Neural progenitor cell (in vitro differentiated cells): ENCODE data around the gene TAF10. TPM values are rescaled to one million over a fixed set of nuclear protein-coding genes. Genes with fewer than 3 reads are reported as not detected.

ENCODE experiments used
- DNase-seq: peaks from one replicate; pipeline ENCODE4 v3.0.0-alpha.2; 2016; ENCODE audit warnings: low spot score
- H2AFZ ChIP-seq: fragments of 200-600 bp; sonication (generic); replicated peaks from 2 replicates; pipeline ENCODE4 v1.6.1; 2016; ENCODE audit warnings: antibody characterized with exemption
- H3F3A ChIP-seq: fragments of 200-600 bp; sonication (generic); 2 replicates; pipeline ENCODE4 v1.6.1; 2016; ENCODE audit warnings: antibody characterized with exemption, low read depth
- H3K27ac ChIP-seq: fragments of 200-600 bp; sonication (generic); 2 replicates; pipeline ENCODE4 v1.5.1; 2016; ENCODE audit warnings: mild to moderate bottlenecking
- H3K27me3 ChIP-seq: fragments of 200-600 bp; sonication (generic); 2 replicates; pipeline ENCODE4 v1.6.1; 2016; ENCODE audit warnings: mild to moderate bottlenecking, moderate library complexity
- H3K36me3 ChIP-seq: fragments of 200-600 bp; sonication (generic); 2 replicates; pipeline ENCODE4 v1.5.1; 2016
- H3K4me1 ChIP-seq: fragments of 200-600 bp; sonication (generic); 2 replicates; pipeline ENCODE4 v1.6.1; 2016; ENCODE audit warnings: mixed run types
- H3K4me2 ChIP-seq: fragments of 200-600 bp; sonication (generic); 2 replicates; pipeline ENCODE4 v1.6.1; 2016
- H3K4me3 ChIP-seq: fragments of 200-600 bp; sonication (generic); 2 replicates; pipeline ENCODE4 v1.5.1; 2016
- H3K79me2 ChIP-seq: fragments of 200-600 bp; sonication (generic); 2 replicates; pipeline ENCODE4 v1.6.1; 2016; ENCODE audit warnings: low read depth
- H3K9ac ChIP-seq: fragments of 200-600 bp; sonication (generic); 2 replicates; pipeline ENCODE4 v1.6.1; 2016
- H3K9me3 ChIP-seq: fragments of 200-600 bp; sonication (generic); 2 replicates; pipeline ENCODE4 v1.5.1; 2016; ENCODE audit warnings: low read depth
- H4K20me1 ChIP-seq: fragments of 200-600 bp; sonication (generic); 2 replicates; pipeline ENCODE4 v1.6.1; 2016; ENCODE audit warnings: low read depth
- H3K27ac Mint-ChIP-seq: 3 replicates; pipeline ENCODE4 v1.8.0; 2021; ENCODE audit warnings: mixed read lengths
- H3K27me3 Mint-ChIP-seq: 2 replicates; pipeline ENCODE4 v1.8.0; 2022; ENCODE audit warnings: low read depth, mild to moderate bottlenecking, inconsistent platforms, moderate library complexity, mixed read lengths; ENCODE audit not compliant: insufficient read depth
- H3K36me3 Mint-ChIP-seq: 3 replicates; pipeline ENCODE4 v1.8.0; 2021; ENCODE audit warnings: mixed read lengths
- H3K4me1 Mint-ChIP-seq: 3 replicates; pipeline ENCODE4 v1.8.0; 2021; ENCODE audit warnings: mixed read lengths
- H3K4me3 Mint-ChIP-seq: 3 replicates; pipeline ENCODE4 v1.8.0; 2021; ENCODE audit warnings: mild to moderate bottlenecking, moderate library complexity, mixed read lengths
- H3K9me3 Mint-ChIP-seq: 3 replicates; pipeline ENCODE4 v1.8.0; 2020; ENCODE audit warnings: mixed read lengths
- EZH2 ChIP-seq: fragments of 200-600 bp; sonication (generic); IDR thresholded peaks from 2 replicates; pipeline ENCODE4 v1.6.1; 2017; ENCODE audit warnings: antibody characterized with exemption, mild to moderate bottlenecking, moderate library complexity
- EZH2phosphoT487 ChIP-seq: fragments of 200-600 bp; sonication (generic); IDR thresholded peaks from 2 replicates; pipeline ENCODE4 v1.6.1; 2017; ENCODE audit warnings: antibody characterized with exemption
- total RNA-seq: library from RNA; depleted of rRNA; stranded (reverse); fragments of >200 nt; gene quantifications from 2 replicates; pipeline ENCODE4 v1.2.3, GENCODE V29; 2015; ENCODE audit warnings: low replicate concordance
- TF ChIP-seq, protein P1 (sequence below): fragments of 200-600 bp; sonication (generic); IDR thresholded peaks from 2 replicates; pipeline ENCODE4 v1.5.1; 2017; ENCODE audit warnings: antibody characterized with exemption, mild to moderate bottlenecking

The TAF10 gene
- total RNA-seq, 1 donor from 2014 or later: 34.1 TPM

DNA sequence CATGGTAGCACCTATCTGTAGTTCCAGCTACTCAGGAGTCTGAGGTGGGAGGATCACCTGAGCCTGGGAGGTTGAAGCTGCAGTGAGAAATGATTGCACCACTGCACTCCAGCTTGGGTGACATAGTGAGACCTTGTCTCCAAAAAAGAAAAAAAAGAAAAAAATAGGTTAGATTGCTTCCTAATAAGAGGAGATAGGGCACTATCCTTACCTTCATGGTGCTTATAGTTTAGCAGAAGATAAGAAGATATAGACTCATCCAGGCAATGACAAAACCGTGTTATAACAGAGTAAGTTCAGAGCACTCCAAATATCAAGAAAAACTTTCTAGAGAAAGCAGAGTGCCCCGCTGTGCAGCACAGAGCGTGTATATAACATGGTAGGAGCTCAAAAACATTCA is 50.7 kb downstream of the TAF10 start:
- Mint-ChIP-seq H3K27ac (no peak overlapping the region), H3K27me3 (peaks cover 5% of the 10 kb centered on the region), H3K4me1 (peaks cover 3% of the 10 kb centered on the region), H3K4me3 (no peak overlapping the region), H3K9me3 (no peaks in the 10 kb centered on the region), H3K36me3 (no peaks in the 10 kb centered on the region)
- Histone ChIP-seq H4K20me1 (no peaks in the 10 kb centered on the region), H3K27ac (no peak overlapping the region), H3K9me3 (no peaks in the 10 kb centered on the region), H3F3A (no peaks in the 10 kb centered on the region), H3K4me2 (no peak overlapping the region), H2AFZ (no peak overlapping the region), H3K4me1 (peaks cover 5% of the 10 kb centered on the region), H3K9ac (no peak overlapping the region), H3K36me3 (no peaks in the 10 kb centered on the region), H3K79me2 (no peaks in the 10 kb centered on the region), H3K4me3 (no peak overlapping the region), H3K27me3 (no peaks in the 10 kb centered on the region)
- TF ChIP-seq, protein P1, sequence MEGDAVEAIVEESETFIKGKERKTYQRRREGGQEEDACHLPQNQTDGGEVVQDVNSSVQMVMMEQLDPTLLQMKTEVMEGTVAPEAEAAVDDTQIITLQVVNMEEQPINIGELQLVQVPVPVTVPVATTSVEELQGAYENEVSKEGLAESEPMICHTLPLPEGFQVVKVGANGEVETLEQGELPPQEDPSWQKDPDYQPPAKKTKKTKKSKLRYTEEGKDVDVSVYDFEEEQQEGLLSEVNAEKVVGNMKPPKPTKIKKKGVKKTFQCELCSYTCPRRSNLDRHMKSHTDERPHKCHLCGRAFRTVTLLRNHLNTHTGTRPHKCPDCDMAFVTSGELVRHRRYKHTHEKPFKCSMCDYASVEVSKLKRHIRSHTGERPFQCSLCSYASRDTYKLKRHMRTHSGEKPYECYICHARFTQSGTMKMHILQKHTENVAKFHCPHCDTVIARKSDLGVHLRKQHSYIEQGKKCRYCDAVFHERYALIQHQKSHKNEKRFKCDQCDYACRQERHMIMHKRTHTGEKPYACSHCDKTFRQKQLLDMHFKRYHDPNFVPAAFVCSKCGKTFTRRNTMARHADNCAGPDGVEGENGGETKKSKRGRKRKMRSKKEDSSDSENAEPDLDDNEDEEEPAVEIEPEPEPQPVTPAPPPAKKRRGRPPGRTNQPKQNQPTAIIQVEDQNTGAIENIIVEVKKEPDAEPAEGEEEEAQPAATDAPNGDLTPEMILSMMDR: no peak
- no peak for TF ChIP-seq EZH2phosphoT487
- no peak for TF ChIP-seq EZH2
- DNase-seq: no peak

Other genes starting within 250 kb of the TAF10 start
- 9.4 and 11.3 TPM in 2 replicates for gene SMPD1, start 221.7 kb downstream of the TAF10 start, total RNA-seq
- gene APBB1, start 193.1 kb downstream of the TAF10 start, total RNA-seq: 38.5 and 64.9 TPM in 2 replicates
- gene HPX, start 171.2 kb downstream of the TAF10 start, total RNA-seq: 0.56 TPM in 2 replicates
- gene TRIM3, start 138.3 kb downstream of the TAF10 start, total RNA-seq: 16.1 and 19.9 TPM in 2 replicates
- 40.2 and 50.5 TPM in 2 replicates for gene ARFIP2, start 130.9 kb downstream of the TAF10 start, total RNA-seq
- 37.2 and 39.8 TPM in 2 replicates for gene TIMM10B, start 130.7 kb downstream of the TAF10 start, total RNA-seq
- 5.0 and 8.6 TPM in 2 replicates for gene DNHD1, start 114.9 kb downstream of the TAF10 start, total RNA-seq
- gene RRP8, start 8.6 kb downstream of the TAF10 start, total RNA-seq: 12.3 and 16.0 TPM in 2 replicates
- gene ILK, start 8.4 kb downstream of the TAF10 start, total RNA-seq: 85.6 and 98.7 TPM in 2 replicates
- gene TPP1, start 7.2 kb upstream of the TAF10 start, total RNA-seq: 9.9 and 28.8 TPM in 2 replicates
- 4.5 and 9.0 TPM in 2 replicates for gene DCHS1, start 43.6 kb upstream of the TAF10 start, total RNA-seq
- gene MRPL17, start 71.1 kb upstream of the TAF10 start, total RNA-seq: 24.3 and 30.9 TPM in 2 replicates
- 0.25 and 0.36 TPM in 2 replicates for gene OR2AG2, start 159.8 kb upstream of the TAF10 start, total RNA-seq
- gene OR2AG1, start 170.8 kb upstream of the TAF10 start, total RNA-seq: not detected in 2 replicates
- gene OR6A2, start 187.5 kb upstream of the TAF10 start, total RNA-seq: 0.36 and 0.50 TPM in 2 replicates
- gene OR10A5, start 233.5 kb upstream of the TAF10 start, total RNA-seq: not detected in 2 replicates